ENCODE results near the gene GIGYF2.
"Not testable (repeated sequence)": the region's sequence is repeated elsewhere in the genome, so short reads cannot be mapped to it uniquely, and the experiment has no call there.

The GIGYF2 gene

GRCh38 chr2:232817756-232818155 lies 120.6 kb downstream of the GIGYF2 start:
- no peak for DNase-seq

DNA sequence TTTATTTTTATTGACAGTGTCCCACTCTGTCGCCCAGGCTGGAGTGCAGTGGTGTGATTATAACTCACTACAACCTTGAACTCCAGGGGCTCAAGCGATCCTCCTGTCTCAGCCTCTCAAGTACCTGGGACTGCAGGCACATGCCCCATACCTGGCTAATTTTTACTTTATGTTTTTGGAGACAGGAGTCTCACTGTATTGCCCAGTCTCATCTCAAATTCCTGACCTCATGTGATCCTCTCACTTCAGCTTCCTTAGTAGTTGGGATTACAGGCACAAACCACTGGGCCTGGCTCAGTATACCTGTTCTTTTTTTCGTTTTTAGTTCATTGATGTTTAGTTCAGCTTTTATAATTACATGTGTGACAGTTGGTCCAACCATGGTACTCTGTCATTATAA lies 132.9 kb downstream of the GIGYF2 start:
- DNase-seq, result no peak

DNA sequence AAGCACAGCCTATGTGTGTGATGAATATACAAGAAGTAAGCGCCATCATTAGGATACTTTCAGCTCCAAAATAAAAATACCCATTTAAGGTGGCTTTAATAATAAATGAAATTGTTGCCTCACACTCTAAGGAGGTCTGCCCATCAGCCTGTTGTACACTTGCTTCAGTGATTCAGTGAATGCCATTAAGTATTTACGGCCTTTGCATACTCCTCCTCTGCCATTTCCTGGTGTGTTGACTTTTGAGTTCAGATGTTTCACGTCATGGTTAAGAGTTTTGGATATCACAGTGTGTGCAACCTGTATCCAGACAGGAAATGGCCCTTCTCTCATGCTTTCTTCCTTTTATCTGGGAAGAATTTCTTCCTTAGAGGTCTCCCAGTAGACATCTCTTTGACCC lies 134.4 kb downstream of the GIGYF2 start:
- DNase-seq, result no peak

DNA sequence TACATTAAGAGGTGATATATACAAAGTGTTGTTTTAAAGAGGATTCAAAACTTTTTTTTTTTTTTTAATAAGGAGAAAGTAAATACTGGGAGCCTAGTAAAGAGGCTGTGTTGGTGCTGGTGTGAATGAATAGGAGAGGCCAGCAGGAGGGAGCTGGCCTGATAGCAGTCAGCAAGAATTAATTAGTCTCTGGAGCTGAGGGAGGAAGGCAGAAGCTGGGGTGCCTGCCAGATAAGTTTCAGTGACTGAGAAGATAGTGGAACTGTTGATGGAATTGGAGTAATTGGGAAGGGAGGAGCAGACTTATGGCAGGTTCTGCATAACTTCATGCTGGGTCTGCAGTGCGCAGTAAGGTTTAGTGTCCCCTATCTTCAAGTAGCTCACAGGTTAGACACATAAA lies 136.7 kb downstream of the GIGYF2 start:
- no peak for DNase-seq

DNA sequence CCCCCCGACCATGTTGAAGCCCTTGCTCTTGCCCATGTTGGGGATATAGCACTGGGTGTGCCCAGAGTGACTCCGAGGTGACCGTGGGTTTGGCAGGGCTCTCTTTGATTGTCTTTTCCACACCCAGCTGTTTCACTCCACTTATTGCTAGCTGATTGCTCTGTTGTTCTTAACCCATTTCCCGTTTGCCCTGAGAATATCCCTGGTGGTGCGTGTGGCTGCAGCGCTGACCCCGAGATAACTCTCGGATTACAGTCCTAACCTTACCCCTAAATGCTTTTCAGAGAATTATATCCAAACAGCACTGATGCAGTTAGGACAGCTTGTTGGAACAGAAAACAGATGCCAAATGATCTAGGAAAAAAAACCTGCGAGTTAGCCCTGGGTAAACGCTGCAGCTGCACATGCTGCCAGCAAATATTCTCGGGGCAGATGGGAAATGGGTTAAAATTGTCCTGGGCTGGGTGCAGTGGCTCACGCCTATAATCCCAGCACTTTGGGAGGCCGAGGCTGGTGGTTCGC lies 138.6 kb downstream of the GIGYF2 start:
- no peak for DNase-seq

DNA sequence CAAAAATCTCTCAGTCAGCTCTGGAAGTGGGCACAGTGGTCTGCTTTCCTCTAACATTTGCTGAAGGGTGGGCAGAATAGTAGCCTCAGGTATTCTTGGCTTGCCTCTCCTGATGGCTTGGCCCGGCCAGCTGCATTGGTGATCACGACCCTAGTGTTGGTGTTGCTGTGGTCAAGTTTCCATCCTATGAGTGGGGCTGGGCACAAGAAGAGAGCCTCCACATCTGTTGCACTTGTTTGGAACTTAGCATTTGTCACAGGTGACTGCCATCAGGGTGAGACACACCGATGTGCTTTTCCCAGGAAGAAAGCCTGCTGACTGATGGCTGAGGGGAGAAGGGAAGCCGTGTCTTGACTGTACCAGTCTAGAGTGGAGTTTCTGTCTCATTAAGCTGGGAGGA lies 139.8 kb downstream of the GIGYF2 start:
- DNase-seq, result no peak

- no peak for DNase-seq
These were observed 141.3 kb downstream of the GIGYF2 start for GRCh38 chr2:232838406-232838874.

GRCh38 chr2:232839411-232840079 lies 142.4 kb downstream of the GIGYF2 start:
- no peak for DNase-seq

DNA sequence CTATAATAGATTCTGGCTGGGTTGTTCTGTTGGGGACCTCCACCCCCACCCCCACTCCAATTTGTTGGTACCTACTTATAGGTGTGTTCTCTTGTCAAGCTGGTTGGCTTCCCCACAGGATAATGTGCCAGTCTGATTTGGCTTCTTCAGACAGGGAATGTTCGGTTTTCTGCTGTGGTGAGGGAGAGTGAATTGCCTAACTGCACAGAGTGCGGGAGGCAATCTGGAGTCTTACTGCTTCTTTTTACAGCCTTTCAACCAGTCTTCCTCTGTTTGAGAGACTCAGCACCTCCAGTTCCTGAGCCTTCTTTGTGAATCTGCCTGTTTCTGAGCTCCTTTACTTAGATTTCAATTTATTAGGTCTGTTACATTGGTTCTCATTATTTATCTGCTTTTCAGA lies 145.6 kb downstream of the GIGYF2 start:
- no peak for DNase-seq

DNA sequence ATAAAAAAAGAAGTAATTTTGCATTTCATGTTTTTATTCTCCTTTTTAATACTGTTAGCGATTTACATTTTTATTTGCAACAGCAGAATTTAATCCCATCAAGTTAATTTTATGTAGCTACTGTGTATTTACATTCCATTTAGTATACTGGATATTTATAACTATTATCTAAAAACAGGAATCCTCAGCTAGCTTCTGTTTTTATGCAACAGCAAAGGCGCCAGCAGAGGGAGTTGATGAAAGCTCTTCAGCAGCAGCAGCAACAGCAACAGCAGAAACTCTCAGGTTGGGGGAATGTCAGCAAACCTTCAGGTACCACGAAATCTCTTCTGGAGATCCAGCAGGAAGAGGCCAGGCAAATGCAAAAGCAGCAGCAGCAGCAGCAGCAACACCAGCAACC lies 146.7 kb downstream of the GIGYF2 start:
- DNase-seq, result no peak

DNA sequence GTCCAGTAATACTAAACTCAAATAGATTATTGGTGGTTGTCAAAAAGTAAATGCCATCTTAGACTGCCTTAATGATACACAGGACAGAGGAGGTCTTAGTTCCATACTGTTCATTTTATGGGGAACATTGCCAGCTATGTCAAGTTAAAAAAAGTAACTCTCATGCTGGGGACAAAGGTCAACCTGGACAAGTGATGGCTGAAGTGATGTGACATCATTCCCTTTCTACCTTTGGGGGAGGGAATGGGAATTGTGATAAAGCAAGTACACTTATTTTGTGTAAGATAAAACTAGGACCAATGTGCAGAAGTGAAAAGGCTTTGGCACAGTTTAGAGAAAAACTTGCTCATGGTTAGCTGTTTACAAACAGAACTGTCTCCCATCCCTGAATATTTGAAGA lies 148.9 kb downstream of the GIGYF2 start:
- DNase-seq, result no peak

- DNase-seq, result no peak
These were observed 152.9 kb downstream of the GIGYF2 start for GRCh38 chr2:232850039-232850438.

- DNase-seq, result not testable (repeated sequence)
These were observed 154.9 kb downstream of the GIGYF2 start for GRCh38 chr2:232852081-232852480.

GRCh38 chr2:232852676-232853075 lies 155.5 kb downstream of the GIGYF2 start:
- no peak for DNase-seq

DNA sequence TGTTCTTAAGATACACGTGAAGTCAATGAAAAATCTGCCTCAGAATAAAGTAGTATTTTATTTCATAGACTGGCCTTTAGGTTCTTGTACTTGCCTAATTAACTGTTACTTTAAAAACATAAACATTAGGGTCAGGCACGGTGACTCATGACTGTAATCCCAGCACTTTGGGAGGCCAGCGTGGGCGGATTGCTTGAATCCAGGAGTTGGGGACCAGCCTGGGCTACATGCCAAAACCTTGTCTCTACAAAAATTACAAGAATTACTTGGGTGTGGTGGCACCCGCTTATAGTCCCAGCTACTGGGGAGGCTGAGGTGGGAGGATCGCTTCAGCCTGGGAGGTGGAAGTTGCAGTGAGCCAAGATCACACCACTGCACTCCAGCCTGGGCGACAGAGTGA lies 157.0 kb downstream of the GIGYF2 start:
- DNase-seq, result no peak

DNA sequence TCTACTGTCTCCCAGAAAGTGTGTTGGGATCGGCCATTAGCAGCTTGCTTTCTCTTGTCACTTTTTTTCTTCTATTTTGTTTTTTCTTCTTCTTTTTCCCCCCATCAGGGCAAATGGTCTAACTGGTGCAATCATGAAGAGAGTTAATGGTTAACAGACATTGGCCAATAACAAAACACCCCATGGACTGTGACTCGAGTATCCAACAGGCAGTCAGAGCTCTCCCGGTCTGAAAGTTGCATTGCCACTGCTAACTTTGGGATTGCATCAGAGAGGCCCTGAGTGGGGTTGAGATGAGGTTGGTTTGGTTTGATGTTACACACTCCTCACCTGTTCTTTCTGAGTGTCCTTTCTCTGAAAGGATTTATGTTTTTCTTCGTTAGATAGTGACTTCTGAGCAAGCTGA lies 160.0 kb downstream of the GIGYF2 start:
- no peak for DNase-seq

DNA sequence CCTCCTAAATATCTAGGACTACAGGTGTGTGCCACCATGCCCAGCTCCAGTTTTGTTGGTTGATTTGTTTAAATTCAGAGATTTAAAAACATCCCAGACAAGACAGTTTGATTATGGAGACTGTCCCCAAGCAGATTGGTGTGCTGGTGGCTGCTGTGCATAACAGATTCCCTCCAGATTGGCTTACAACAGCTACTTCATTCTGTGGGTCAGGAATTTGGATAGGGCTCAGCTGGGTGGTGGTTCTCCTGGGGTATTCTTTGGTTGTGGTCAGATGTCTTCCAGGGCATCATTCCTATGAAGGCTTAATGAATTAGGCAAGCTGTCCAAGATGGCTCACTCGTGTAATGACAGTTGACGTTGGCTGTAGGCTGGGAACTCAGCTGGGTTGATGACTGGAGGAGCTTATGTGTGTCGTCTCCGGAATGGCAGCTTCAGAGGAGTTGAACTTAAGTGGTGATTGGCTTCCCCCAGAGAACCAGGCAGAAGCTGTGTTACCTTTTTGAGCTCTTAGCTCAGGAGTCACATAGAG lies 162.3 kb downstream of the GIGYF2 start:
- DNase-seq, result no peak

DNA sequence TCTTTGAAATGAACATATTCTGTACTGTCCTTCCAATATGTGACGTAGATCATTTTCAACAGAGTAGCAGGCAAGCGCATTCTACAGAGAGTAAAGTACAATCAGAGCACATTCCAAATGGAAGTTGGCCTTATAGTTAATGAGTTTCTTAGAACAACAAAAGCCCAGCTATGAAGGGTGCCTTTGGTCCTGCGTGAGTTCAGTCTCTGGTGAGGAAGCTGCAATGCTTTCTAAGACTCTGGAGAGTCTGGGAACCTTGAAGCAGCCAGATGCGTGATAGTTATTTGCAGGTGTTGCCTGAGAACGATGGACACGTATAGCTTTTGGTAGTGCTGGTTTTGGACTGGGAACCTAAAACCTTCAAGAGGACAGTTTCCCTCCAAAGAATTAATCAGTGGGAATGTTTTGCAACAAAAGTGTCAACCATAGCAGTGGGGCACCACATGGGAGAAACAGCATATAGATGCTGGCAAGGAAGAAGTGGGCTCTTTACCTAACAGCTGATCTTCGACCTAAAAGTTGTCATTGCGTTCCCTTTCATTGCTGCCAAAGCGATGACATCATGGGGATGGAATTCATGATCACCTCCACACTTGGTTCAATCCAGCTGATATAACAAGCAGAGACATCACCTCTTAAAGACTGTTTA lies 163.6 kb downstream of the GIGYF2 start:
- DNase-seq, result no peak

- no peak for DNase-seq
These were observed 164.2 kb downstream of the GIGYF2 start for GRCh38 chr2:232861353-232861752.

- DNase-seq, result no peak
These were observed 166.9 kb downstream of the GIGYF2 start for GRCh38 chr2:232863996-232864395.

DNA sequence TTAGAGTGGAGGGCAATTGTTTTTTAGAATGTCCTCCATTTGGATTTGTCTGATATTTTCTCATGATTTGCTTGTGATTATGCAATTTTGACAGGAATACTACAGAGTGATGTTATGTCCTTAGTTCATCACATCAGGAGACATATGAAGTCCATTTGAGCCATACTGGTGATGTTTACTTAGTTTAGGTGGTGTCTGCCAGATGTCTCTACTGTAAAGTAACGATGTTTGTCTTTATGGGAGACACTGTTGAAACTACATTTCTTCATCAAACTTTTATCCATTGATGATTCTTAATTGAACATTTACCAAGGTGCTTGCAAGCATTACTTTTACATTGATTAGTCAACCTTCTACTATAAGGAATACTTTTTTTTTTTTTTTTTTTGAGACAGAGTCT lies 168.0 kb downstream of the GIGYF2 start:
- DNase-seq, result no peak

DNA sequence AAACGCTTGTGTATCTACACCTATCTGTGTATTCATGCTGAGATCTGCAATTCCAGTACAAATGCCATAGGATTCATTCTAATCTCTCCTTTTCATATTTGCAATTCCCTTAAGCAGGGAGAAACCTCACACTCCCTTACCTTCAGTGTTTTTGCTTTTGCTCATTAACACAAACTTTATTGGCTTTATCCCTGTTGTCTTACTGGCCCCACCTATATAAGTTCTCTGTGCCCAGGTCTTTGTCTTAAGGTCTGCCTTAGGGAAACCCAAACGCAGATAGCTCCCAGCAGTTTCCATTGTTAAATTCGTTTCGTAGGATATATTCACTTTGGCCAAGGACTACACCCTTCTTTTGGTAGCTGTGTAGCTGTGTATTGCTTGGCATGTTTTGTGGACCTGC lies 169.0 kb downstream of the GIGYF2 start:
- DNase-seq, result no peak

GRCh38 chr2:232869138-232870017 lies 172.2 kb downstream of the GIGYF2 start:
- no peak for DNase-seq

Measured in NCI-H1436 (cell line).